ENCODE data around the gene HS6ST3.

Gene HS6ST3

GRCh38 chr13:96811049-96811448, 721.1 kb downstream of the HS6ST3 start:
- H3K27me3 ChIP-seq (ENCODE audit: insufficient read depth, low read length), result no peaks in the 10 kb centered on the region
- H3K9ac ChIP-seq (ENCODE audit: low read depth, low read length), result no peak overlapping the region
- no peaks in the 10 kb centered on the region for H3K4me1 ChIP-seq (ENCODE audit: insufficient read depth, low read length)
- H3K27ac ChIP-seq (ENCODE audit: low read depth, low read length), result no peak overlapping the region
- H3K36me3 ChIP-seq (ENCODE audit: insufficient read depth, low read length), result no peaks in the 10 kb centered on the region
- H3K4me3 ChIP-seq (ENCODE audit: low read length), result no peak overlapping the region
- H3K9me3 ChIP-seq (ENCODE audit: insufficient read depth, low read depth, low read length), result peaks cover 4% of the 10 kb centered on the region; the same call in 1 of the 2 replicates
- WGBS, result 95% methylated on average over 5 of the region's 5 CpGs

- Histone ChIP-seq H3K27ac (ENCODE audit: low read depth, low read length) (no peak overlapping the region), H3K4me1 (ENCODE audit: insufficient read depth, low read length) (peaks cover 13% of the 10 kb centered on the region), H3K27me3 (ENCODE audit: insufficient read depth, low read length) (no peaks in the 10 kb centered on the region), H3K4me3 (ENCODE audit: low read length) (no peak overlapping the region), H3K9ac (ENCODE audit: low read depth, low read length) (no peak overlapping the region), H3K9me3 (ENCODE audit: insufficient read depth, low read depth, low read length) (peaks cover 4% of the 10 kb centered on the region; the same call in 1 of the 2 replicates), H3K36me3 (ENCODE audit: insufficient read depth, low read length) (no peaks in the 10 kb centered on the region)
- WGBS, result 93% methylated on average over 4 of the region's 4 CpGs
Observed at GRCh38 chr13:96816261-96816660, 726.4 kb downstream of the HS6ST3 start.

GRCh38 chr13:96816874-96817273, 727.0 kb downstream of the HS6ST3 start:
- Histone ChIP-seq H3K9ac (ENCODE audit: low read depth, low read length) (no peak overlapping the region), H3K4me3 (ENCODE audit: low read length) (no peak overlapping the region), H3K9me3 (ENCODE audit: insufficient read depth, low read depth, low read length) (peaks cover 4% of the 10 kb centered on the region; the same call in 1 of the 2 replicates), H3K27me3 (ENCODE audit: insufficient read depth, low read length) (no peaks in the 10 kb centered on the region), H3K27ac (ENCODE audit: low read depth, low read length) (no peak overlapping the region), H3K36me3 (ENCODE audit: insufficient read depth, low read length) (no peaks in the 10 kb centered on the region), H3K4me1 (ENCODE audit: insufficient read depth, low read length) (peaks cover 13% of the 10 kb centered on the region)
- 50% methylated on average over 8 of the region's 9 CpGs for WGBS

GRCh38 chr13:96817336-96817941, 727.5 kb downstream of the HS6ST3 start:
- no peak overlapping the region for H3K27ac ChIP-seq (ENCODE audit: low read depth, low read length)
- no peak overlapping the region for H3K4me3 ChIP-seq (ENCODE audit: low read length)
- no peaks in the 10 kb centered on the region for H3K27me3 ChIP-seq (ENCODE audit: insufficient read depth, low read length)
- 80% methylated on average over 1 of the region's 4 CpGs for WGBS
- peaks cover 13% of the 10 kb centered on the region for H3K4me1 ChIP-seq (ENCODE audit: insufficient read depth, low read length)
- H3K9ac ChIP-seq (ENCODE audit: low read depth, low read length), result no peak overlapping the region
- no peaks in the 10 kb centered on the region for H3K36me3 ChIP-seq (ENCODE audit: insufficient read depth, low read length)
- peaks cover 4% of the 10 kb centered on the region; the same call in 1 of the 2 replicates for H3K9me3 ChIP-seq (ENCODE audit: insufficient read depth, low read depth, low read length)

GRCh38 chr13:96819375-96819774, 729.5 kb downstream of the HS6ST3 start:
- Histone ChIP-seq H3K9me3 (ENCODE audit: insufficient read depth, low read depth, low read length) (peaks cover 2% of the 10 kb centered on the region; the same call in 1 of the 2 replicates), H3K27me3 (ENCODE audit: insufficient read depth, low read length) (no peaks in the 10 kb centered on the region), H3K4me1 (ENCODE audit: insufficient read depth, low read length) (peaks cover 13% of the 10 kb centered on the region), H3K36me3 (ENCODE audit: insufficient read depth, low read length) (no peaks in the 10 kb centered on the region), H3K4me3 (ENCODE audit: low read length) (no peak overlapping the region), H3K27ac (ENCODE audit: low read depth, low read length) (no peak overlapping the region), H3K9ac (ENCODE audit: low read depth, low read length) (no peak overlapping the region)
- WGBS, result 93% methylated on average over 5 of the region's 5 CpGs

GRCh38 chr13:96821381-96821780, 731.5 kb downstream of the HS6ST3 start:
- Histone ChIP-seq H3K4me1 (ENCODE audit: insufficient read depth, low read length) (peaks cover 13% of the 10 kb centered on the region), H3K27ac (ENCODE audit: low read depth, low read length) (no peak overlapping the region), H3K4me3 (ENCODE audit: low read length) (no peak overlapping the region), H3K27me3 (ENCODE audit: insufficient read depth, low read length) (no peaks in the 10 kb centered on the region), H3K36me3 (ENCODE audit: insufficient read depth, low read length) (no peaks in the 10 kb centered on the region), H3K9me3 (ENCODE audit: insufficient read depth, low read depth, low read length) (no peaks in the 10 kb centered on the region), H3K9ac (ENCODE audit: low read depth, low read length) (no peak overlapping the region)
- WGBS, result 100% methylated on average over 1 of the region's 1 CpG

- WGBS, result 91% methylated on average over 9 of the region's 9 CpGs
- Histone ChIP-seq H3K9me3 (ENCODE audit: insufficient read depth, low read depth, low read length) (no peaks in the 10 kb centered on the region), H3K36me3 (ENCODE audit: insufficient read depth, low read length) (no peaks in the 10 kb centered on the region)
Observed at GRCh38 chr13:96821971-96822370, 732.1 kb downstream of the HS6ST3 start.

GRCh38 chr13:96822895-96823294, 733.0 kb downstream of the HS6ST3 start:
- no peak overlapping the region for H3K9ac ChIP-seq (ENCODE audit: low read depth, low read length)
- H3K27ac ChIP-seq (ENCODE audit: low read depth, low read length), result no peak overlapping the region
- peaks cover 4% of the 10 kb centered on the region; the same call in 1 of the 2 replicates for H3K4me1 ChIP-seq (ENCODE audit: insufficient read depth, low read length)
- no peaks in the 10 kb centered on the region for H3K9me3 ChIP-seq (ENCODE audit: insufficient read depth, low read depth, low read length)
- no peaks in the 10 kb centered on the region for H3K27me3 ChIP-seq (ENCODE audit: insufficient read depth, low read length)
- no peaks in the 10 kb centered on the region for H3K36me3 ChIP-seq (ENCODE audit: insufficient read depth, low read length)
- H3K4me3 ChIP-seq (ENCODE audit: low read length), result no peak overlapping the region

More at GRCh38 chr13:96821971-96822370, 732.1 kb downstream of the HS6ST3 start:
- Histone ChIP-seq H3K4me3 (ENCODE audit: low read length) (no peak overlapping the region), H3K27me3 (ENCODE audit: insufficient read depth, low read length) (no peaks in the 10 kb centered on the region), H3K4me1 (ENCODE audit: insufficient read depth, low read length) (peaks cover 8% of the 10 kb centered on the region), H3K9ac (ENCODE audit: low read depth, low read length) (no peak overlapping the region), H3K27ac (ENCODE audit: low read depth, low read length) (no peak overlapping the region)

GRCh38 chr13:96824140-96824539, 734.2 kb downstream of the HS6ST3 start:
- H3K9me3 ChIP-seq (ENCODE audit: insufficient read depth, low read depth, low read length), result no peaks in the 10 kb centered on the region
- WGBS, result 95% methylated on average over 10 of the region's 10 CpGs
- no peaks in the 10 kb centered on the region for H3K4me1 ChIP-seq (ENCODE audit: insufficient read depth, low read length)
- H3K27ac ChIP-seq (ENCODE audit: low read depth, low read length), result no peak overlapping the region
- no peak overlapping the region for H3K4me3 ChIP-seq (ENCODE audit: low read length)
- no peaks in the 10 kb centered on the region for H3K27me3 ChIP-seq (ENCODE audit: insufficient read depth, low read length)
- no peaks in the 10 kb centered on the region for H3K36me3 ChIP-seq (ENCODE audit: insufficient read depth, low read length)
- H3K9ac ChIP-seq (ENCODE audit: low read depth, low read length), result no peak overlapping the region

- Histone ChIP-seq H3K9me3 (ENCODE audit: insufficient read depth, low read depth, low read length) (no peaks in the 10 kb centered on the region), H3K4me1 (ENCODE audit: insufficient read depth, low read length) (no peaks in the 10 kb centered on the region), H3K36me3 (ENCODE audit: insufficient read depth, low read length) (no peaks in the 10 kb centered on the region), H3K4me3 (ENCODE audit: low read length) (no peak overlapping the region), H3K27me3 (ENCODE audit: insufficient read depth, low read length) (no peaks in the 10 kb centered on the region), H3K27ac (ENCODE audit: low read depth, low read length) (no peak overlapping the region), H3K9ac (ENCODE audit: low read depth, low read length) (no peak overlapping the region)
- 89% methylated on average over 2 of the region's 3 CpGs for WGBS
Observed at GRCh38 chr13:96825653-96826052, 735.7 kb downstream of the HS6ST3 start.

- no peak overlapping the region for H3K27ac ChIP-seq (ENCODE audit: low read depth, low read length)
- no peaks in the 10 kb centered on the region for H3K9me3 ChIP-seq (ENCODE audit: insufficient read depth, low read depth, low read length)
- no peaks in the 10 kb centered on the region for H3K4me1 ChIP-seq (ENCODE audit: insufficient read depth, low read length)
- WGBS, result 92% methylated on average over 3 of the region's 4 CpGs
- H3K4me3 ChIP-seq (ENCODE audit: low read length), result no peak overlapping the region
- no peaks in the 10 kb centered on the region for H3K27me3 ChIP-seq (ENCODE audit: insufficient read depth, low read length)
- no peak overlapping the region for H3K9ac ChIP-seq (ENCODE audit: low read depth, low read length)
- no peaks in the 10 kb centered on the region for H3K36me3 ChIP-seq (ENCODE audit: insufficient read depth, low read length)
Observed at GRCh38 chr13:96834626-96835025, 744.7 kb downstream of the HS6ST3 start.

GRCh38 chr13:96835546-96835945, 745.6 kb downstream of the HS6ST3 start:
- Histone ChIP-seq H3K9ac (ENCODE audit: low read depth, low read length) (no peak overlapping the region), H3K36me3 (ENCODE audit: insufficient read depth, low read length) (no peaks in the 10 kb centered on the region), H3K27me3 (ENCODE audit: insufficient read depth, low read length) (no peaks in the 10 kb centered on the region), H3K9me3 (ENCODE audit: insufficient read depth, low read depth, low read length) (no peaks in the 10 kb centered on the region), H3K27ac (ENCODE audit: low read depth, low read length) (no peak overlapping the region), H3K4me3 (ENCODE audit: low read length) (no peak overlapping the region), H3K4me1 (ENCODE audit: insufficient read depth, low read length) (no peaks in the 10 kb centered on the region)
- 92% methylated on average over 4 of the region's 4 CpGs for WGBS
